Neutrophil (primary cell): Measurements from ENCODE around the gene CNTNAP5.

Source experiments
- H3K27ac ChIP-seq: fragments of 200-600 bp; sonication (generic); 2 replicates; pipeline ENCODE4 v1.5.1; 2016; ENCODE audit warnings: mild to moderate bottlenecking, moderate library complexity
- H3K27me3 ChIP-seq: fragments of 200-600 bp; sonication (generic); 2 replicates; pipeline ENCODE4 v1.6.0; 2016; ENCODE audit warnings: mild to moderate bottlenecking
- H3K36me3 ChIP-seq: fragments of 200-600 bp; sonication (generic); 2 replicates; pipeline ENCODE4 v1.5.1; 2017
- H3K4me1 ChIP-seq, 2 experiments: fragments of 200-600 bp in 1 of 2; sonication (generic) in 1 of 2; 1 replicate in 1 of 2; 2 replicates in 1 of 2; pipeline versions ENCODE4 v1.5.1 to v1.6.1; 2013 to 2016; ENCODE audit warnings: low read depth in 1 of 2, low read length in 1 of 2, mild to moderate bottlenecking in 1 of 2, moderate library complexity in 1 of 2; ENCODE audit not compliant: control insufficient read depth in 1 of 2, insufficient read depth in 1 of 2
- H3K4me3 ChIP-seq, 2 experiments: fragments of 200-600 bp in 1 of 2; sonication (generic) in 1 of 2; 1 replicate in 1 of 2; 2 replicates in 1 of 2; pipeline ENCODE4 v1.5.1; 2013 to 2016; ENCODE audit warnings: low read depth in 1 of 2, low read length in 1 of 2, mild to moderate bottlenecking in 1 of 2, moderate library complexity in 1 of 2
- H3K9me3 ChIP-seq: fragments of 200-600 bp; sonication (generic); 2 replicates; pipeline ENCODE4 v1.5.1; 2016
- TF ChIP-seq, protein P1 (sequence below): fragments of 200-600 bp; sonication (generic); IDR thresholded peaks from 2 replicates; pipeline ENCODE4 v1.5.1; 2016; ENCODE audit warnings: antibody characterized with exemption

CNTNAP5 gene

GRCh38 chr2:124883595-124883994 lies 858.5 kb downstream of the CNTNAP5 start:
- no peaks in the 10 kb centered on the region for H3K36me3 ChIP-seq
- no peak overlapping the region for H3K4me3 ChIP-seq
- no peak overlapping the region for H3K27ac ChIP-seq
- H3K4me1 ChIP-seq = no peaks in the 10 kb centered on the region
- no peaks in the 10 kb centered on the region for H3K27me3 ChIP-seq
- H3K9me3 ChIP-seq = no peaks in the 10 kb centered on the region
- TF ChIP-seq, protein P1, sequence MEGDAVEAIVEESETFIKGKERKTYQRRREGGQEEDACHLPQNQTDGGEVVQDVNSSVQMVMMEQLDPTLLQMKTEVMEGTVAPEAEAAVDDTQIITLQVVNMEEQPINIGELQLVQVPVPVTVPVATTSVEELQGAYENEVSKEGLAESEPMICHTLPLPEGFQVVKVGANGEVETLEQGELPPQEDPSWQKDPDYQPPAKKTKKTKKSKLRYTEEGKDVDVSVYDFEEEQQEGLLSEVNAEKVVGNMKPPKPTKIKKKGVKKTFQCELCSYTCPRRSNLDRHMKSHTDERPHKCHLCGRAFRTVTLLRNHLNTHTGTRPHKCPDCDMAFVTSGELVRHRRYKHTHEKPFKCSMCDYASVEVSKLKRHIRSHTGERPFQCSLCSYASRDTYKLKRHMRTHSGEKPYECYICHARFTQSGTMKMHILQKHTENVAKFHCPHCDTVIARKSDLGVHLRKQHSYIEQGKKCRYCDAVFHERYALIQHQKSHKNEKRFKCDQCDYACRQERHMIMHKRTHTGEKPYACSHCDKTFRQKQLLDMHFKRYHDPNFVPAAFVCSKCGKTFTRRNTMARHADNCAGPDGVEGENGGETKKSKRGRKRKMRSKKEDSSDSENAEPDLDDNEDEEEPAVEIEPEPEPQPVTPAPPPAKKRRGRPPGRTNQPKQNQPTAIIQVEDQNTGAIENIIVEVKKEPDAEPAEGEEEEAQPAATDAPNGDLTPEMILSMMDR = no peak

- no peak overlapping the region for H3K27ac ChIP-seq
- TF ChIP-seq, protein P1 = no peak
- no peaks in the 10 kb centered on the region for H3K27me3 ChIP-seq
- no peak overlapping the region for H3K4me3 ChIP-seq
- H3K36me3 ChIP-seq = no peaks in the 10 kb centered on the region
- no peaks in the 10 kb centered on the region for H3K4me1 ChIP-seq
- H3K9me3 ChIP-seq = no peaks in the 10 kb centered on the region
Observed at GRCh38 chr2:124884315-124884714, 859.2 kb downstream of the CNTNAP5 start.

- Histone ChIP-seq H3K9me3 (no peaks in the 10 kb centered on the region), H3K27me3 (no peaks in the 10 kb centered on the region), H3K27ac (no peak overlapping the region), H3K4me1 (no peaks in the 10 kb centered on the region), H3K36me3 (no peaks in the 10 kb centered on the region), H3K4me3 (no peak overlapping the region)
- TF ChIP-seq, protein P1 = no peak
Observed at GRCh38 chr2:124886216-124886615, 861.1 kb downstream of the CNTNAP5 start.

- Histone ChIP-seq H3K27me3 (no peaks in the 10 kb centered on the region), H3K9me3 (no peaks in the 10 kb centered on the region), H3K36me3 (no peaks in the 10 kb centered on the region), H3K4me1 (no peaks in the 10 kb centered on the region), H3K27ac (no peak overlapping the region), H3K4me3 (no peak overlapping the region)
- TF ChIP-seq, protein P1 = no peak
Observed at GRCh38 chr2:124887466-124887865, 862.4 kb downstream of the CNTNAP5 start.

DNA sequence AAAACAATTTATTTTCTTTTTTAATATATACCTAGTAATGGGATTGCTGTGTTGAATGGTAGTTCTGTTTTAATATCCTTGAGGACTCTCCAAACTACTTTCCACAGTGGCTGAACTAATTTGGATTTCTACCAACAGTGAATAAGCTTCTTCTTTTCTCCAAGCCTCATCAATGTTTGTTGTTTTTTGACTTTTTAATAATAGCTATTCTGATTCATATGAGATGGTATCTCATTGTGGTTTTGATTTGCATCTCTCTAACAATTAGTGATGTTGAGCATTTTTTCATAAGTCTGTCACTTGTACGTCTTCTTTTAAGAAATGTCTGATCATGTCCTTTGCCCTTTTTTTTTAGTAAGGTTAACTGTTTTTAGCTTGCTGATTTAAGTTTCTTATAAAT lies 863.3 kb downstream of the CNTNAP5 start:
- no peak overlapping the region for H3K27ac ChIP-seq
- H3K4me3 ChIP-seq = no peak overlapping the region
- TF ChIP-seq, protein P1 = no peak
- no peaks in the 10 kb centered on the region for H3K36me3 ChIP-seq
- no peaks in the 10 kb centered on the region for H3K27me3 ChIP-seq
- no peaks in the 10 kb centered on the region for H3K4me1 ChIP-seq
- no peaks in the 10 kb centered on the region for H3K9me3 ChIP-seq

GRCh38 chr2:124894199-124894598 lies 869.1 kb downstream of the CNTNAP5 start:
- Histone ChIP-seq H3K4me1 (no peaks in the 10 kb centered on the region), H3K27me3 (no peaks in the 10 kb centered on the region), H3K9me3 (no peaks in the 10 kb centered on the region), H3K4me3 (no peak overlapping the region), H3K36me3 (no peaks in the 10 kb centered on the region), H3K27ac (no peak overlapping the region)
- TF ChIP-seq, protein P1 = no peak
